ENCODE data around the gene ADCY3.

- TF ChIP-seq, protein P1, sequence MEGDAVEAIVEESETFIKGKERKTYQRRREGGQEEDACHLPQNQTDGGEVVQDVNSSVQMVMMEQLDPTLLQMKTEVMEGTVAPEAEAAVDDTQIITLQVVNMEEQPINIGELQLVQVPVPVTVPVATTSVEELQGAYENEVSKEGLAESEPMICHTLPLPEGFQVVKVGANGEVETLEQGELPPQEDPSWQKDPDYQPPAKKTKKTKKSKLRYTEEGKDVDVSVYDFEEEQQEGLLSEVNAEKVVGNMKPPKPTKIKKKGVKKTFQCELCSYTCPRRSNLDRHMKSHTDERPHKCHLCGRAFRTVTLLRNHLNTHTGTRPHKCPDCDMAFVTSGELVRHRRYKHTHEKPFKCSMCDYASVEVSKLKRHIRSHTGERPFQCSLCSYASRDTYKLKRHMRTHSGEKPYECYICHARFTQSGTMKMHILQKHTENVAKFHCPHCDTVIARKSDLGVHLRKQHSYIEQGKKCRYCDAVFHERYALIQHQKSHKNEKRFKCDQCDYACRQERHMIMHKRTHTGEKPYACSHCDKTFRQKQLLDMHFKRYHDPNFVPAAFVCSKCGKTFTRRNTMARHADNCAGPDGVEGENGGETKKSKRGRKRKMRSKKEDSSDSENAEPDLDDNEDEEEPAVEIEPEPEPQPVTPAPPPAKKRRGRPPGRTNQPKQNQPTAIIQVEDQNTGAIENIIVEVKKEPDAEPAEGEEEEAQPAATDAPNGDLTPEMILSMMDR (IDR thresholded peaks at IDR 0.05): no peak
- TF ChIP-seq POLR2A (IDR thresholded peaks at IDR 0.05) (no peak), POLR2AphosphoS5 (IDR thresholded peaks at IDR 0.05) (no peak)
These were observed 145.7 kb downstream of the ADCY3 start for GRCh38 chr2:24774373-24774772.

All from breast epithelium (tissue), 3 donors.